K562 (cell line): Measurements from ENCODE around the gene MORC1. TPM values are rescaled to one million over a fixed set of nuclear protein-coding genes. Genes with fewer than 3 reads are reported as not detected.

ENCODE experiments used
- ATAC-seq: fragments of 200-7000 bp; cut with Tn5 transposase; 3 replicates; pipeline ENCODE4 v1.9.1; 2020; ENCODE audit warnings: moderate library complexity
- BruUV-seq: library from RNA; stranded (reverse); fragments of 400-500 nt; replicated peaks from 2 replicates; lab custom pipeline; 2021; lab: Mats Ljungman, UMichigan
- CTCF ChIA-PET: fragments of 300-600 bp; formaldehyde crosslinking; extraction: SDS; loops from one replicate; lab custom pipeline; 2021; ENCODE audit warnings: low intra/inter-chr PET ratio; lab: Yijun Ruan, JAX
- POLR2A ChIA-PET: fragments of 300-600, 350-650 bp; sonication (Branson Sonifier 250); formaldehyde crosslinking; extraction: SDS; loops from one replicate; lab custom pipeline; 2021; ENCODE audit warnings: antibody characterized with exemption, inconsistent platforms; lab: Yijun Ruan, JAX
- DNase-seq, 4 experiments: peaks; one replicate each; pipeline versions ENCODE4 v3.0.0 to v3.0.0-alpha.2; 2011 to 2018; ENCODE audit warnings: low spot score in 3 of 4, mixed read lengths in 3 of 4; ENCODE audit errors: extremely low read depth in 1 of 4
- FAIRE-seq: peaks from 2 replicates; lab custom pipeline; 2011; peaks lifted over from hg19 to GRCh38; lab: Jason Lieb, UNC
- H2AFZ ChIP-seq: 2 replicates; pipeline ENCODE4 v1.6.0; 2011; ENCODE audit warnings: low read depth, low read length, control low read depth, inconsistent platforms
- H3K27ac ChIP-seq: fragments of 200-600 bp; 3 replicates; pipeline ENCODE4 v1.8.0; 2011; ENCODE audit warnings: low read depth, mild to moderate bottlenecking, control low read depth, inconsistent platforms, low read length, moderate library complexity, mixed read lengths; ENCODE audit errors: extremely low read depth
- H3K27me3 ChIP-seq, 2 experiments: fragments of 300-600 bp in 1 of 2; 2 replicates in 1 of 2; 3 replicates in 1 of 2; pipeline versions ENCODE4 v1.6.0 to v1.8.0; 2011; ENCODE audit warnings: inconsistent platforms in 2 of 2, low read length in 2 of 2, mild to moderate bottlenecking in 1 of 2, mixed read lengths in 1 of 2, moderate library complexity in 1 of 2; ENCODE audit not compliant: control insufficient read depth in 2 of 2, insufficient read depth in 2 of 2
- H3K36me3 ChIP-seq: fragments of 300-600 bp; 3 replicates; pipeline ENCODE4 v1.8.0; 2011; ENCODE audit warnings: mild to moderate bottlenecking, low read length, inconsistent platforms; ENCODE audit not compliant: control insufficient read depth, insufficient read depth
- H3K4me1 ChIP-seq, 2 experiments: fragments of 200-600 bp in 1 of 2; replicated peaks in 1 of 2; 2 replicates in 1 of 2; 3 replicates in 1 of 2; pipeline versions ENCODE4 v1.5.1 to v1.8.0; 2011; ENCODE audit warnings: inconsistent platforms in 2 of 2, low read length in 2 of 2, mild to moderate bottlenecking in 1 of 2, mixed read lengths in 1 of 2, moderate library complexity in 1 of 2; ENCODE audit not compliant: control insufficient read depth in 2 of 2, insufficient read depth in 2 of 2
- H3K4me2 ChIP-seq: 2 replicates; pipeline ENCODE4 v1.6.1; 2011; ENCODE audit warnings: low read length, control low read depth, inconsistent platforms, mixed read lengths; ENCODE audit not compliant: insufficient read depth
- H3K4me3 ChIP-seq: fragments of 200-600 bp; sonication (generic), shearing (Covaris generic); 2 replicates; pipeline ENCODE4 v1.5.1; 2016; ENCODE audit warnings: control low read depth, inconsistent platforms
- H3K79me2 ChIP-seq: fragments of 200-600 bp; 3 replicates; pipeline ENCODE4 v1.8.0; 2011; ENCODE audit warnings: low read length, inconsistent platforms; ENCODE audit not compliant: control insufficient read depth, insufficient read depth
- H3K9ac ChIP-seq, 2 experiments: 2 replicates each; pipeline versions ENCODE4 v1.6.0 to v1.6.1; 2011; ENCODE audit warnings: low read depth in 2 of 2, low read length in 2 of 2, control low read depth in 1 of 2, inconsistent platforms in 1 of 2, mild to moderate bottlenecking in 1 of 2, mixed read lengths in 1 of 2; ENCODE audit not compliant: insufficient read depth in 1 of 2
- H3K9me1 ChIP-seq: one replicate; pipeline ENCODE4 v1.6.0; 2011; ENCODE audit warnings: inconsistent platforms, mild to moderate bottlenecking, low read length, moderate library complexity; ENCODE audit not compliant: control insufficient read depth, insufficient read depth
- H3K9me3 ChIP-seq: replicated peaks from 2 replicates; pipeline ENCODE4 v1.5.1; 2011; ENCODE audit warnings: low read depth, low read length, inconsistent platforms; ENCODE audit not compliant: control insufficient read depth, insufficient read depth
- H4K20me1 ChIP-seq: replicated peaks from 2 replicates; pipeline ENCODE4 v1.6.1; 2011; ENCODE audit warnings: low read length, inconsistent platforms, mixed read lengths; ENCODE audit not compliant: control insufficient read depth, insufficient read depth
- CCAR2 ChIP-seq: fragments of 200-400 bp; formaldehyde crosslinking; IDR thresholded peaks from 2 replicates; pipeline ENCODE4 v1.6.1; 2017; ENCODE audit warnings: mild to moderate bottlenecking, low read depth, low read length
- CHD4 ChIP-seq: fragments of 200-600 bp; sonication (generic); IDR thresholded peaks from 3 replicates; pipeline ENCODE4 v1.6.1; 2012; ENCODE audit warnings: low read depth, mild to moderate bottlenecking, mixed read lengths, low read length, inconsistent platforms; ENCODE audit not compliant: insufficient read depth, insufficient replicate concordance, poor library complexity, severe bottlenecking
- DMBX1 ChIP-seq: fragments of 250-450 bp; sonication (Bioruptor Pico); IDR thresholded peaks from 2 replicates; pipeline ENCODE4 v1.8.0; 2022; ENCODE audit warnings: inconsistent platforms, mild to moderate bottlenecking, moderate library complexity, borderline replicate concordance
- EWSR1 ChIP-seq: fragments of 450-650 bp; IDR thresholded peaks from 2 replicates; pipeline ENCODE4 v1.6.1; 2018; ENCODE audit warnings: borderline replicate concordance, mild to moderate bottlenecking, low read depth, moderate library complexity; ENCODE audit not compliant: partially characterized antibody
- HLTF ChIP-seq: fragments of 450-650 bp; IDR thresholded peaks from 2 replicates; pipeline ENCODE4 v1.6.1; 2016
- MLX ChIP-seq, 2 experiments: fragments of 450-650 bp in 1 of 2; sonication (generic) in 1 of 2; formaldehyde crosslinking; conservative IDR thresholded peaks; 2 replicates each; pipeline versions ENCODE4 v1.4.0 to v1.8.1; 2020 to 2022; ENCODE audit warnings: mild to moderate bottlenecking in 1 of 2, missing genetic modification reagents in 1 of 2
- NCOA6 ChIP-seq: fragments of 450-650 bp; IDR thresholded peaks from 2 replicates; pipeline ENCODE4 v1.6.1; 2017; ENCODE audit warnings: mild to moderate bottlenecking
- NFATC3 ChIP-seq: fragments of 450-650 bp; IDR thresholded peaks from 2 replicates; pipeline ENCODE4 v1.6.1; 2017; ENCODE audit warnings: mild to moderate bottlenecking
- PHF20 ChIP-seq: fragments of 450-650 bp; IDR thresholded peaks from 2 replicates; pipeline ENCODE4 v1.6.1; 2018; ENCODE audit not compliant: partially characterized antibody
- RAD51 ChIP-seq: fragments of 450-650 bp; IDR thresholded peaks from 2 replicates; pipeline ENCODE4 v1.7.1; 2016; ENCODE audit warnings: low read depth, mild to moderate bottlenecking, borderline replicate concordance
- SMAD4 ChIP-seq: fragments of 250-450 bp; sonication (Bioruptor Pico); conservative IDR thresholded peaks from 2 replicates; pipeline ENCODE4 v1.8.0; 2021; ENCODE audit warnings: inconsistent platforms, mild to moderate bottlenecking, moderate library complexity
- ZNF76 ChIP-seq: fragments of 250-450 bp; sonication (Bioruptor Pico); IDR thresholded peaks from 2 replicates; pipeline ENCODE4 v1.4.0; 2020; ENCODE audit warnings: mild to moderate bottlenecking, moderate library complexity, borderline replicate concordance
- WGBS: fragments of 100-300 bp; shearing (Covaris generic); methylation state at CpG from one replicate; pipeline ENCODE4 v1.1.6; 2016; ENCODE audit warnings: low coverage, mixed read lengths; ENCODE audit not compliant: insufficient coverage; ENCODE audit errors: missing lambda C conversion rate; 5-methylcytosine and 5-hydroxymethylcytosine counted together
- in situ Hi-C: fragments of 300-500 bp; cut with MboI; formaldehyde crosslinking; loops from 4 replicates; pipeline ENCODE4 v1.15.0; 2018; ENCODE audit warnings: inconsistent platforms, mixed read lengths
- intact Hi-C: fragments of 100-400 bp; cut with micrococcal nuclease; formaldehyde crosslinking; loops from 2 replicates; pipeline ENCODE4 v1.14.2; 2022
- polyA plus RNA-seq, 8 experiments: library from polyadenylated mRNA; depleted of rRNA in 4 of 8; stranded (reverse) in 5 of 8; unstranded in 3 of 8; fragments of >200 nt; fragmentation: Nextera tagmentation in 2 of 8; fragmentation: Illumina TruSeq in 1 of 8; extraction: Ambion mirVana in 2 of 8; extraction: Trizol in 1 of 8; gene quantifications; 2 replicates each; pipeline versions ENCODE4 v1.2.1 to v1.2.3, GENCODE V29; 2011 to 2014; ENCODE audit warnings: inconsistent platforms in 1 of 8, missing spikeins in 1 of 8
- total RNA-seq, 7 experiments: library from RNA; depleted of rRNA in 6 of 7; stranded (reverse); fragments of >200 nt in 6 of 7; fragmentation: Illumina TruSeq in 2 of 7; extraction: Trizol in 2 of 7; gene quantifications; 2 replicates each; pipeline versions ENCODE4 v1.2.1 to v1.2.3, GENCODE V29; 2011 to 2021; ENCODE audit warnings: low replicate concordance in 1 of 7
- TF ChIP-seq, protein P1 (sequence below): sonication (generic); IDR thresholded peaks from 2 replicates; pipeline ENCODE4 v1.6.1; 2016
- TF ChIP-seq, protein P2 (sequence below): sonication (generic); formaldehyde crosslinking; IDR thresholded peaks from 2 replicates; pipeline ENCODE4 v1.8.0; 2022; ENCODE audit warnings: missing genetic modification reagents, mild to moderate bottlenecking, borderline replicate concordance
- TF ChIP-seq, protein P3 (sequence below): fragments of 250-450 bp; sonication (Bioruptor Pico); IDR thresholded peaks from 2 replicates; pipeline ENCODE4 v1.8.0; 2021; ENCODE audit warnings: moderate library complexity, mild to moderate bottlenecking, inconsistent platforms

The MORC1 gene
- total and polyA plus RNA-seq, 9 of the 15 experiments (the other 6 are each of a cell fraction or from before 2014, with no cell fraction given), result 0.08 to 0.41 (median 0.30) TPM; not detected in 1

DNA sequence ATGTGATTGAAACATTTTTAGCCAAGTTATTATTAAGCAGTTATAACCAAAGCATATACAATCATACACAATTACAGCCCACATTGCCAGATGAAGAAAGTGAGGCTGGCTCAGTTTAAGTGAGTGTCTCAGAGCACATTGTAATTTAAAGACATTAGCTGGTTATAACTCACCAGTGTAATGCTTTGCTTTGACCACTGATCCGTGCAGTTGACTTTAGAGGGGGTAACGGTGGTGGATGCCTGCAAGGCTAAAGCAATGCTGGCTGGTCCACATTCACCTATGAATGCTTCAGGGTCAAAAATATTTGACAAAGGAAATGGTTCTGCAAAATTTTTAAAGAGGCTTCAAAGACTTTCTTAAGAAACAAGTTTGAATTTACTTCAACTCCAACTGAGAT, 19.8 kb upstream of the MORC1 start:
- no peak for DNase-seq
- intact Hi-C loops, result no loop called here
- Histone ChIP-seq H3K9ac (no peak overlapping the region), H2AFZ (no peak overlapping the region), H3K79me2 (no peaks in the 10 kb centered on the region), H3K9me3 (no peaks in the 10 kb centered on the region), H3K4me1 (no peaks in the 10 kb centered on the region), H3K36me3 (no peaks in the 10 kb centered on the region), H3K27ac (no peak overlapping the region)
- POLR2A ChIA-PET, result interaction anchor here (0.6 kb wide), 1 partner anchor 88 kb away, joined by 3 read pairs; no protein-coding TSS in a partner anchor
- no TSS peak for BruUV-seq
- no peak for TF ChIP-seq MLX (CRISPR knock-in tag; conservative IDR thresholded peaks at IDR 0.05)
- TF ChIP-seq, protein P1, sequence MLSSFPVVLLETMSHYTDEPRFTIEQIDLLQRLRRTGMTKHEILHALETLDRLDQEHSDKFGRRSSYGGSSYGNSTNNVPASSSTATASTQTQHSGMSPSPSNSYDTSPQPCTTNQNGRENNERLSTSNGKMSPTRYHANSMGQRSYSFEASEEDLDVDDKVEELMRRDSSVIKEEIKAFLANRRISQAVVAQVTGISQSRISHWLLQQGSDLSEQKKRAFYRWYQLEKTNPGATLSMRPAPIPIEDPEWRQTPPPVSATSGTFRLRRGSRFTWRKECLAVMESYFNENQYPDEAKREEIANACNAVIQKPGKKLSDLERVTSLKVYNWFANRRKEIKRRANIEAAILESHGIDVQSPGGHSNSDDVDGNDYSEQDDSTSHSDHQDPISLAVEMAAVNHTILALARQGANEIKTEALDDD, result no peak
- no peak for TF ChIP-seq EWSR1
- no peak for TF ChIP-seq DMBX1
- no peak for TF ChIP-seq NCOA6
- TF ChIP-seq NFATC3, result no peak
- TF ChIP-seq PHF20, result no peak
- no peak for TF ChIP-seq CCAR2
- TF ChIP-seq, protein P2, sequence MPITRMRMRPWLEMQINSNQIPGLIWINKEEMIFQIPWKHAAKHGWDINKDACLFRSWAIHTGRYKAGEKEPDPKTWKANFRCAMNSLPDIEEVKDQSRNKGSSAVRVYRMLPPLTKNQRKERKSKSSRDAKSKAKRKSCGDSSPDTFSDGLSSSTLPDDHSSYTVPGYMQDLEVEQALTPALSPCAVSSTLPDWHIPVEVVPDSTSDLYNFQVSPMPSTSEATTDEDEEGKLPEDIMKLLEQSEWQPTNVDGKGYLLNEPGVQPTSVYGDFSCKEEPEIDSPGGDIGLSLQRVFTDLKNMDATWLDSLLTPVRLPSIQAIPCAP (CRISPR knock-in tag), result no peak
- no peak for TF ChIP-seq ZNF76 (CRISPR knock-in tag)
- TF ChIP-seq RAD51, result no peak
- no peak for TF ChIP-seq HLTF
- TF ChIP-seq, protein P3, sequence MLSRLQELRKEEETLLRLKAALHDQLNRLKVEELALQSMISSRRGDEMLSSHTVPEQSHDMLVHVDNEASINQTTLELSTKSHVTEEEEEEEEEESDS, result no peak
- TF ChIP-seq CHD4, result no peak
- TF ChIP-seq SMAD4 (CRISPR knock-in tag), result no peak
- TF ChIP-seq, all 486 proteins: peak for 0
- H3K4me2 ChIP-seq, result no peak overlapping the region
- no peaks in the 10 kb centered on the region for H3K9me1 ChIP-seq
- CTCF ChIA-PET, result no interaction called here
- no peak overlapping the region for H3K4me3 ChIP-seq
- ATAC-seq, result no peak
- H3K27me3 ChIP-seq, result no peaks in the 10 kb centered on the region
- FAIRE-seq, result no peak
- no peaks in the 10 kb centered on the region for H4K20me1 ChIP-seq
- 0% methylated on average over 2 of the region's 2 CpGs for WGBS
- in situ Hi-C loops, result no loop called here
